CD1c-positive myeloid dendritic cell (primary cell): ENCODE data around the gene CEBPZ.

Experiments
- DNase-seq: peaks from one replicate; pipeline ENCODE4 v3.0.0-alpha.2; 2016; ENCODE audit errors: extremely low spot score

CEBPZ gene

DNA sequence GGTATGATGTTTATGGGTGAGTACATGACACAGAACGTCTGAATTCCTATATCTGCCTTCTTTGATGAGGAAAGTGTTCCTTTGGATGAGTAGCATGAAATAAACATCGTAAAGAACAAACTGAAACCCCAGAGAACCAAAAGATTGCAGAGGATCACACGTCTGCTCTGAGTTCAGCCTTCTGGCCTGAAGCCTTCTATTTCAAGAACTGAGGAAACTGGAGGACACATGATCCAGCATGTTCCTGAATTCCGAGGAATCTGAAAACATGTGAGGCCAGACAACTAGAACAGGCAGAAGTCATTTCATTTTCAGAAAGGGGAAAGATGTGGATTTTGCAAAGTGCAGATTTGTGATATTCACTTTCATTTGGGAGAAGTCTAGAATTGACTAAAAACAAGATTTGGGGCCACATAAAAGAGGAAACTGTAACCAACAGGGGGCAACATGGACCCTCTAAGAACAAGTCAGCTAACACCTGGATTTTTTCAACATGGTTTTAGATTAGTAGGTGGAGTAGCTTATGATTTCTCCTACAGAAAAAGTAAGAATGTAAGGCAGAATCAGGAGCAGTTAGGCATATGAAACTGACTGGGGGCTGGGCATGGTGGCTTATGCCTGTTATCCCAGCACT, 51.3 kb downstream of the CEBPZ start:
- peak; percentile 35 for DNase-seq

- no peak for DNase-seq
Measured at GRCh38 chr2:37173741-37174140, 57.7 kb downstream of the CEBPZ start.

- no peak for DNase-seq
Measured at GRCh38 chr2:37171624-37171950, 59.8 kb downstream of the CEBPZ start.

DNA sequence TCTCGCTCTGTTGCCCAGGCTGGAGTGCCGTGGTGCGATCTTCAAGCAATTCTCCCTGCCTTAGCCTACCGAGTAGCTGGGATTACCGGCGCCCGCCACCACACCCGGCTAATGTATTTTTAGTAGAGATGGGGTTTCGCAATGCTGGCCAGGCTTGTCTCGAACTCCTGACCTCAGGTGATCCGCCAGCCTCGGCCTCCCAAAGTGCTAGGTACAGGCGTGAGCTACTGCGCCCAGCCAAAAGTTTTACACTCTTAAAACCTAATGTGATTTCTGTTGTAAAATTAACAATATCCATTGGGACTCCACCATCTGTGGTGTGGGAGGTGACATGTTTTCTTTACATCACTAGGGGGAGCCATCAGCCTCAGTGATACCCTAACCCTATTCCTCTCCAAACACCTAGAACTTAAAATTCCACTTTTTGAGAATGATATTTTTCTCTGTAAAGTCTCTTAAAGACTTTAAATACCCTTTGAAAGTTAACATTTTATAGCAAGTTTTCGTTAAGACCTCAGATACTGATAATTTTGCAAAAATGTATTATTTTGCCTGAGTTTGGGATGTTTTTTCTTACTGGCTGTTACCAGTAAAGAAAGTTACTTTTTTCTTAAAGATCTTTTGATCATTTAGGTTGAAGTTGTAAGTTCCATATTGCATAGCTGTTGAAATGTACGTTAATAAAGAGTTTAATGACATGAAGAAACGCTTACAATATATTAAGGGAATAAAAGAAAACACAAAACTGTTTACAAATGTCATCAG, 63.0 kb downstream of the CEBPZ start:
- peak; percentile 48 for DNase-seq

DNA sequence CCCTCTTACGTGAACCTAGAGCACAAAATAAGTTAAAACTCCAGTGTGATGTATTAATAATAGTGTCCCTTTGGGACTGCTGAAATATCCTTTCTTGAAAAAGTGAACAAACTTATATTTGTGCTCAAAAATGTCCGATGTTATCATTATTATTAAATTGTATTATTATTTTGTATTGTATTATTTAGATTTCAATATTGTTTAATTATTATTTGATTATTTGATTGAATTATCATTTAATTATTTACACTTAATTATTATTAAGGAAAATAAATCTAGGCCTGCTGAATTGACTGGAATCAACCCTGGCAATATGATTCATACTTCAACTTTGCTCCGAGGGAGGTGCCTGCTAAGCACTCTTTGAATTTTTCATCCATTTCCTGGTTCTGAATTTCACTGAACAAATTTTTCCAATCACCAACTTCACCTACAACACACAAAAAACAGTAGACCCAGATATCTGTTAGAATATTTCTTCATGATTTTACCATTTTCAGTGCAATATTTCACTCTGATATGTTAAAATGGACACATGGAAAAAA, 63.7 kb downstream of the CEBPZ start:
- no peak for DNase-seq

GRCh38 chr2:37164757-37165156, 66.6 kb downstream of the CEBPZ start:
- DNase-seq: no peak

GRCh38 chr2:37156857-37157714, 74.3 kb downstream of the CEBPZ start, which contains the start of gene EIF2AK2:
EIF2AK2 (minus strand) TSS chr2:37156980; CDS start chr2:37147806, 9,174 bp downstream.
- peak; percentile 83 for DNase-seq

- peak; percentile 43 for DNase-seq
Measured at GRCh38 chr2:37156071-37156856, 75.1 kb downstream of the CEBPZ start.

- no peak for DNase-seq
Measured at GRCh38 chr2:37154785-37155184, 76.6 kb downstream of the CEBPZ start.

- DNase-seq: no peak
Measured at GRCh38 chr2:37153224-37153623, 78.2 kb downstream of the CEBPZ start.
